Activated CD8-positive, alpha-beta memory T cell treated with anti-CD3 and anti-CD28 coated beads for 4 hours (primary cell): ENCODE data around the gene ANKRD60.

Source experiments
- DNase-seq, 2 donors: peaks; one replicate each; pipeline ENCODE4 v3.0.0-alpha.2; 2020; ENCODE audit warnings: low read depth in 2 of 2

ANKRD60 gene

GRCh38 chr20:58194175-58194791, 34.2 kb downstream of the ANKRD60 start:
- DNase-seq, result no peak

- peak; percentile 5 to 12 for DNase-seq
Observed at GRCh38 chr20:58192567-58192966, 35.9 kb downstream of the ANKRD60 start.

GRCh38 chr20:58192065-58192464, 36.4 kb downstream of the ANKRD60 start:
- DNase-seq, result no peak

GRCh38 chr20:58188527-58188926, 39.9 kb downstream of the ANKRD60 start:
- no peak for DNase-seq

GRCh38 chr20:58184984-58185383, 43.5 kb downstream of the ANKRD60 start:
- DNase-seq, result no peak

- no peak for DNase-seq
Observed at GRCh38 chr20:58184063-58184462, 44.4 kb downstream of the ANKRD60 start.

GRCh38 chr20:58182521-58183140, 45.8 kb downstream of the ANKRD60 start:
- no peak for DNase-seq

- DNase-seq, result peak; percentile 22 to 42
Observed at GRCh38 chr20:58179432-58180099, 48.9 kb downstream of the ANKRD60 start.

- DNase-seq, result no peak
Observed at GRCh38 chr20:58179083-58179431, 49.4 kb downstream of the ANKRD60 start.

GRCh38 chr20:58177799-58178198, 50.7 kb downstream of the ANKRD60 start:
- no peak for DNase-seq

- no peak for DNase-seq
Observed at GRCh38 chr20:58175836-58176235, 52.6 kb downstream of the ANKRD60 start.

- no peak for DNase-seq
Observed at GRCh38 chr20:58175425-58175824, 53.0 kb downstream of the ANKRD60 start.

- no peak for DNase-seq
Observed at GRCh38 chr20:58174708-58175280, 53.7 kb downstream of the ANKRD60 start.

- DNase-seq, result no peak
Observed at GRCh38 chr20:58173930-58174707, 54.3 kb downstream of the ANKRD60 start.

GRCh38 chr20:58173091-58173490, 55.4 kb downstream of the ANKRD60 start:
- no peak for DNase-seq

GRCh38 chr20:58171796-58172425, 56.5 kb downstream of the ANKRD60 start:
- no peak for DNase-seq

GRCh38 chr20:58169450-58169849, 59.0 kb downstream of the ANKRD60 start:
- no peak for DNase-seq

GRCh38 chr20:58168843-58169242, 59.6 kb downstream of the ANKRD60 start:
- no peak for DNase-seq

GRCh38 chr20:58167759-58168158, 60.7 kb downstream of the ANKRD60 start:
- no peak for DNase-seq
